22Rv1 (cell line): ENCODE measurements around the gene CYP4F8.

ENCODE experiments used
- CTCF ChIP-seq: fragments of 450-650 bp; IDR thresholded peaks from 2 replicates; pipeline ENCODE4 v1.5.1; 2017; ENCODE audit warnings: mild to moderate bottlenecking
- ZFX ChIP-seq: fragments of 450-650 bp; IDR thresholded peaks from 2 replicates; pipeline ENCODE4 v1.6.1; 2017; ENCODE audit warnings: antibody characterized with exemption, borderline replicate concordance

GRCh38 chr19:15675560-15675959 is 60.5 kb downstream of the CYP4F8 start:
- TF ChIP-seq CTCF (no peak), ZFX (no peak)
